NT2/D1 (cell line): Measurements from ENCODE around the gene SLC38A10.

Source experiments
- SUZ12 ChIP-seq: IDR thresholded peaks from 2 replicates; pipeline ENCODE4 v1.6.1; 2011; ENCODE audit not compliant: insufficient read length, insufficient read depth; ENCODE audit errors: extremely low read depth
- YY1 ChIP-seq: IDR thresholded peaks from 2 replicates; pipeline ENCODE4 v1.6.1; 2011; ENCODE audit not compliant: insufficient read length, insufficient read depth
- ZNF274 ChIP-seq: IDR thresholded peaks from 2 replicates; pipeline ENCODE4 v1.6.1; 2011; ENCODE audit warnings: mild to moderate bottlenecking, low read depth, low read length

GRCh38 chr17:81298325-81298990, 3.4 kb upstream of the SLC38A10 start:
- TF ChIP-seq ZNF274 (no peak), YY1 (no peak), SUZ12 (no peak)
